ENCODE data around the gene B3GALT6.

GRCh38 chr1:1238702-1239178, 6.7 kb downstream of the B3GALT6 start:
- TF ChIP-seq POLR2AphosphoS5 (IDR thresholded peaks at IDR 0.05; ENCODE audit: borderline replicate concordance, low read depth, low read length) = no peak
- no peak for TF ChIP-seq EZH2 (IDR thresholded peaks at IDR 0.05)
- TF ChIP-seq FOXP2 (optimal IDR thresholded peaks at IDR 0.05; ENCODE audit: control extremely low read depth, extremely low read length, insufficient read depth) = no peak

Data from SK-N-MC (cell line).